ENCODE data around the gene DHRS9.

Gene DHRS9

GRCh38 chr2:169139993-169140767 is 70.8 kb downstream of the DHRS9 start:
- no peak for TF ChIP-seq CTCF (IDR thresholded peaks at IDR 0.05; ENCODE audit: low read length)
- no peak for TF ChIP-seq EZH2 (optimal IDR thresholded peaks at IDR 0.05; ENCODE audit: low read depth, low read length)
- no peak for TF ChIP-seq EZH2phosphoT487 (IDR thresholded peaks at IDR 0.05; ENCODE audit: low read length)
- peaks cover 37% of the 10 kb centered on the region for H3K4me1 ChIP-seq (ENCODE audit: low read length)
- no peaks in the 10 kb centered on the region for H3K9me2 ChIP-seq (replicated peaks; ENCODE audit: insufficient read depth, low read length)
- peak overlapping the region; percentile 59 for H3K27ac ChIP-seq (ENCODE audit: low read length)
- H3F3A ChIP-seq (ENCODE audit: insufficient read depth, low read length): peaks cover 10% of the 10 kb centered on the region
- no peaks in the 10 kb centered on the region for H3K36me3 ChIP-seq (replicated peaks; ENCODE audit: insufficient read depth, low read length)
- peak overlapping the region; percentile 37 for H2AFZ ChIP-seq (ENCODE audit: low read length)
- no peaks in the 10 kb centered on the region for H3K27me3 ChIP-seq (replicated peaks; ENCODE audit: insufficient read depth, low read length)
- no peak overlapping the region for H3K4me3 ChIP-seq (ENCODE audit: low read length)
- no peaks in the 10 kb centered on the region for H3K9me3 ChIP-seq (replicated peaks; ENCODE audit: insufficient read depth, low read length)
- 0 out of 2 replicates have a peak overlapping the region, but pooled peaks have one; percentile 13 for H3K9ac ChIP-seq (ENCODE audit: low read length)
- peak overlapping the region; percentile 54 for H3K4me2 ChIP-seq (ENCODE audit: low read depth, low read length)
- H3K79me2 ChIP-seq (ENCODE audit: low read length): no peaks in the 10 kb centered on the region
- peak; percentile 84 for DNase-seq
- no peaks in the 10 kb centered on the region for H4K20me1 ChIP-seq (ENCODE audit: insufficient read depth, low read length)

GRCh38 chr2:169141713-169142352 is 72.5 kb downstream of the DHRS9 start:
- no peaks in the 10 kb centered on the region for H3K79me2 ChIP-seq (ENCODE audit: low read length)
- peak overlapping the region; percentile 20; the same call in 1 of the 2 replicates for H2AFZ ChIP-seq (ENCODE audit: low read length)
- no peaks in the 10 kb centered on the region for H4K20me1 ChIP-seq (ENCODE audit: insufficient read depth, low read length)
- H3F3A ChIP-seq (ENCODE audit: insufficient read depth, low read length): peaks cover 10% of the 10 kb centered on the region
- H3K27me3 ChIP-seq (replicated peaks; ENCODE audit: insufficient read depth, low read length): no peaks in the 10 kb centered on the region
- no peak overlapping the region for H3K4me3 ChIP-seq (ENCODE audit: low read length)
- no peaks in the 10 kb centered on the region for H3K9me3 ChIP-seq (replicated peaks; ENCODE audit: insufficient read depth, low read length)
- no peak overlapping the region for H3K27ac ChIP-seq (ENCODE audit: low read length)
- H3K4me2 ChIP-seq (ENCODE audit: low read depth, low read length): peak overlapping the region; percentile 19; the same call in 1 of the 2 replicates
- no peaks in the 10 kb centered on the region for H3K9me2 ChIP-seq (replicated peaks; ENCODE audit: insufficient read depth, low read length)
- H3K36me3 ChIP-seq (replicated peaks; ENCODE audit: insufficient read depth, low read length): no peaks in the 10 kb centered on the region
- DNase-seq: peak; percentile 44
- TF ChIP-seq EZH2 (optimal IDR thresholded peaks at IDR 0.05; ENCODE audit: low read depth, low read length): no peak
- no peak for TF ChIP-seq EZH2phosphoT487 (IDR thresholded peaks at IDR 0.05; ENCODE audit: low read length)
- TF ChIP-seq CTCF (IDR thresholded peaks at IDR 0.05; ENCODE audit: low read length): peak; percentile 86
- H3K4me1 ChIP-seq (ENCODE audit: low read length): peaks cover 44% of the 10 kb centered on the region
- no peak overlapping the region for H3K9ac ChIP-seq (ENCODE audit: low read length)

- no peaks in the 10 kb centered on the region for H3K9me3 ChIP-seq (replicated peaks; ENCODE audit: insufficient read depth, low read length)
- H3K9me2 ChIP-seq (replicated peaks; ENCODE audit: insufficient read depth, low read length): no peaks in the 10 kb centered on the region
- H3K27ac ChIP-seq (ENCODE audit: low read length): no peak overlapping the region
- no peak overlapping the region for H3K9ac ChIP-seq (ENCODE audit: low read length)
- H4K20me1 ChIP-seq (ENCODE audit: insufficient read depth, low read length): no peaks in the 10 kb centered on the region
- H3K4me3 ChIP-seq (ENCODE audit: low read length): no peak overlapping the region
- H3K36me3 ChIP-seq (replicated peaks; ENCODE audit: insufficient read depth, low read length): no peaks in the 10 kb centered on the region
- no peaks in the 10 kb centered on the region for H3K79me2 ChIP-seq (ENCODE audit: low read length)
- no peak overlapping the region for H3K4me2 ChIP-seq (ENCODE audit: low read depth, low read length)
- no peak overlapping the region for H2AFZ ChIP-seq (ENCODE audit: low read length)
- H3F3A ChIP-seq (ENCODE audit: insufficient read depth, low read length): peaks cover 10% of the 10 kb centered on the region
- DNase-seq: no peak
- peaks cover 43% of the 10 kb centered on the region for H3K4me1 ChIP-seq (ENCODE audit: low read length)
- no peaks in the 10 kb centered on the region for H3K27me3 ChIP-seq (replicated peaks; ENCODE audit: insufficient read depth, low read length)
- TF ChIP-seq EZH2phosphoT487 (IDR thresholded peaks at IDR 0.05; ENCODE audit: low read length) (no peak), EZH2 (optimal IDR thresholded peaks at IDR 0.05; ENCODE audit: low read depth, low read length) (no peak), CTCF (IDR thresholded peaks at IDR 0.05; ENCODE audit: low read length) (no peak)
Measured at GRCh38 chr2:169143998-169144397, 74.6 kb downstream of the DHRS9 start.
